HG03439 (cell line): ENCODE measurements around the gene CES2.
"Not testable (repeated sequence)": the region's sequence is repeated elsewhere in the genome, so short reads cannot be mapped to it uniquely, and the experiment has no call there.

Experiments used
- ATAC-seq: cut with Tn5 transposase; IDR thresholded peaks from one replicate; pipeline ENCODE4 v1.9.1; 2021; ENCODE audit warnings: mild to moderate bottlenecking, moderate library complexity; ENCODE audit not compliant: unreplicated experiment

The CES2 gene

DNA sequence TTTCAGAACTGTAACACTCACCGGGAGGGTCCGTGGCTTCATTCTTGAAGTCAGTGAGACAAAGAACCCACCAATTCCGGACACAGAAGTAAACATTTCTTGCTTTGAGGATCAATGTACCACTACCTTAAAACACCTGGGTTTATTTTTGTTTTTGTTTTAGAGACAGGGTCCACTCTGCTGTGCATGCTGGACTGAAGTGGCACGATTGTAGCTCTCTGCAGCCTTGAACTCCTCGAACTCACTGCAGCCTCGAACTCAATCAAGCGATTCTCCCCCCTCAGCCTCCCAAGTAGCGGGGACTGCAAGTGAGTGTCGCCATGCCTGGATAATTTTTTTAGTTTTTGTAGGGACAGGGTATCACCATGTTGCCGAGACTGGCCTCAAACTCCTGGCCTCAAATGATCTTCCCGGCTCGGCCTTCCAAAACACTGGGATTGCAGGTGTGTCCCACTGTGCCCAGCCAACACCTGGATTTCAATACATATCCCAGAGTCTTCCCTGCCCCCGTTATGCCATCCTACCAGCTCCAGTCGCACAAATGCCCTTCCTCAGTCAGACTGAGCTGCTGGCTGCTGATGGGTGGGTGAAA, 40.1 kb downstream of the CES2 start:
- ATAC-seq, result no peak

DNA sequence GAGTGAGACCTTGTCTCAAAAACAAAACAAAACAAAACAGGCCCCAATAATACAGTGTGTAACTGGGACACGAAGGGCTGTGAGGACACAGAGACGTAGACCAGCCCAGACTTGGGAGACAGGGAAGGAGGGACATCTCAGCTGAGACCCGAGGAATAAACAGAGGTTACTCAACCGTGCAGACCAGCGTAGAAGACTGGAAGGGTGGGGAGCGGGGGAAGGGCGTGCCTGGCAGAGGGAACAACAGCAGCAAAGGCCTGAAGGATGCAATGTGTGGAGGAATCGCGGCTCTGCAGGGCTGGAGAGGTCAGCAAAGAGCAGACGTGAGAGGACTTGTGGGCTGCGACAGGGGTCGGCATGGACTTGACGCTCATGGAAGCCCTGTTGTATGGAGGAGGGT, 41.4 kb downstream of the CES2 start:
- ATAC-seq, result no peak

DNA sequence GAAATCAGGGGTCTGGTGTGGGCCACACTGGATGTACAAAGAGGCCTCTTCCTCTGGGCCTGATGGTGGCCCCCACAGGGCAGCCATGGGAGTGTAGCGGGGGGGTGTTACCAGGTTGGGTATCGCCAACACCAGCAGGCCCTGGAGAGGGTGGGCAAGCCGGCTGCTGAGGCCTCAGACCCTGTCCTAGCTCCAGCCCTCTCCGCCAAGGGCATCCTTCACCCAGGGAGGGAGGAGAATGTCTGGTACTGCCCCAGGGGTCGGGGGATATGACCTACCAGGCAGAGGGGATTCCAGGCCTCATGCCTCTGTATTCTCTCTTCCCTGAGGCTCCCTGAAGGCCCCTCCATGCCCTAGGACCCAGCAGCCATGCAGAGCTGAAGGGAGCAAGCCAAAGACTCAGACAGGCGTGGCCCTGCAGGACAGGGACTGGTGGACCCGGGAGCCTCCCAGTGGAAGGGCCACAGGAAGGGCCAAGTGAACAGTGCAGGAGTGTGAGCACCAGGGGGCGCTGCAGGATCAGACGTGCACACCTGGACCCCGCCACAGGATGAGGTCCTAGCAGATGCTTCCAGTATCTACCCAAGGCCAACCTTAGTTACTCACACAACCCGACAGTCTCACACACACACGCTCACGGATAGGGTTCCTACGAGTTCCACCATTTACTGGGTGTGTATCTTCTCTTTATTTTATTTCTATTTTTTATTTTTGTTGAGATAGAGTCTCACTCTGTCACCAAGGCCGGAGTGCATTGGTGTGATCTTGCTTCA, 42.2 kb downstream of the CES2 start:
- no peak for ATAC-seq

DNA sequence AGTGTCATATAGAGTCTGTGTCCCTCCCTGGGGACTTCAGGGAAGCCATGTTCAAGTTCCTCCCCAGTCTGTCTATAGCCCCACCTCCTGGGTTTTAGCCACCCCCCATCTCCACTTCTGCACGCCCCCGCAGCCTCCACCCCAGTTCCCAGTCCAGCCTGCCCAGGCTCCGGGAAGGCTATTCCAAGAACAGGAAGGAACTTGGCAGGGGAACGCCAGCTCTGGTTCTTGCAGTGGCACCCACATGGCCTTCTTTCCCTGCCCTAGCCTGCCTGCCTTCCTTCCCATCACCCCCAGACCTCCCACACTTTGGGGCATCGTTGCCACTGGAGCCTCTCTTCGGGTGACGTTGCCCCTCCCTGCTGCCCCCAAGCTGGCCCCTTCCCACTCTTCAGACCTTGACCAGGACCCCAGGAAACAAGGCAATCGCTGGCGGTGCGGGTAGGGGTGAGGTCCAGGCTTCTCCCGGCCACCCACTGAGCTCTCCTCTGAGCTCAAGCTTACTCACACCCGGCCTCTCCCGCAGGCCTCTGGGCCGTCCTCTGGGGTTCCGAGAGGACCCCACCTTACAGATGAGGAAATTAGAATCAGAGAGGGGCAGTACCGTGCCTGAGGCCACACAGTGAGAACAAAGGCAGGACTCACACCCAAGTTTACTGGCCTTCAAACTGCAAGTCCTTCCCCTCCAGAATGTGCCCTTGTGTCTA, 43.8 kb downstream of the CES2 start:
- ATAC-seq, result no peak

DNA sequence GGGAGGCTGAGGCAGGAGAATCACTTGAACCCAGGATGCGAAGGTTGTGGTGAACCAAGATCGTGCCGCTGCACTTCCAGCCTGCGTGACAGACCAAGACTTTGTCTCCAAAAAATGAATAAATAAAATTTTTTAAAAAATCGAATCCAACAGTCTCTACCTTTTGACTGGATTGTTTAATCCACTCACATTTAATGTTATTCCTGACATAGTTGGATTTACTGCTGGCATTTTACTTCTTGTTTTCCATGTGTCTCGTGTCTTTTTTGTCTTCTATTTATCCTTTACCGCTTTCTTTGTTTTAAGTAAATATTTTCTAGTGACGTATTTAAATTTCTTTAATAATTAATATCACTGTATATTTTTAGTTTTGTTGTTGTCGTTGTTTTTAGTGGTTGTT, 47.7 kb downstream of the CES2 start:
- no peak for ATAC-seq

DNA sequence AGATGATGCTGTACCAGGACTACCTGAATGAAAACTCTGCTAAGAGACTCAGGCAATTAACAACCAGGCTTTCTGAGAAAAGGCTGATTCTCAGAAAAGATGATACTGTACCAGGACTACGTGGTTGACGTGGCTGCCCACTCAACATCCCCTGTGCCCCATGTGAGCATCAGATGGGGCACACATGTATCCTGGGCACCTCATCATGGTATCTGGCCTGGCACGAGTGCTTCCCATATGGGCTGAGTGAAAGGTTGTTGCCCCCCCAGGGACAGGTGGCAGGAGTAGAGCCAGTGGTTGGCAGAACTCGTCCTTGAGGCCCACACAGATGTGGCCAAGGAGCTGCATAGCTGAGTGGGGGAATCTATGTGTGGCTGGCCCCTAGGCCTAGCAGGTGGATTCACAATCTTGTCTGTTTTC, 49.6 kb downstream of the CES2 start:
- no peak for ATAC-seq

DNA sequence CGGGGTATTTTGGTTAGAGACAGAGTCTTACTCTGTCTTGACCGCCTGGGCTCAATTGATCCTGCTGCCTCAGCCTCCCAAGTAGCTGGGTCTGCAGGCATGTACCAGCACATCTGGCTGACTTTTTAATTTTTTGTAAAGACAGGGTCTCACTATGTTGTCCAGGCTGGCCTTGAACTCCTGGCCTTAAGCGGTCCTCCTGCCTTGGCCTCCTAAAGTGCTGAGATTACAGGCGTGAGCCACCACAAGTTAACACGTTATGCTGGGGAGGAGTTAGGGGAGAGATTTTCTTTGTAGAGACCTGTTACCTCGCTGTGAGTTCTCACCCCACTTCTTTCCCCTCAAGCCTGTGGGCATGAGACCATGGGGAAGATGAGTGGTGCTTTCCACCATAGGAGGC, 51.2 kb downstream of the CES2 start:
- ATAC-seq, result no peak

DNA sequence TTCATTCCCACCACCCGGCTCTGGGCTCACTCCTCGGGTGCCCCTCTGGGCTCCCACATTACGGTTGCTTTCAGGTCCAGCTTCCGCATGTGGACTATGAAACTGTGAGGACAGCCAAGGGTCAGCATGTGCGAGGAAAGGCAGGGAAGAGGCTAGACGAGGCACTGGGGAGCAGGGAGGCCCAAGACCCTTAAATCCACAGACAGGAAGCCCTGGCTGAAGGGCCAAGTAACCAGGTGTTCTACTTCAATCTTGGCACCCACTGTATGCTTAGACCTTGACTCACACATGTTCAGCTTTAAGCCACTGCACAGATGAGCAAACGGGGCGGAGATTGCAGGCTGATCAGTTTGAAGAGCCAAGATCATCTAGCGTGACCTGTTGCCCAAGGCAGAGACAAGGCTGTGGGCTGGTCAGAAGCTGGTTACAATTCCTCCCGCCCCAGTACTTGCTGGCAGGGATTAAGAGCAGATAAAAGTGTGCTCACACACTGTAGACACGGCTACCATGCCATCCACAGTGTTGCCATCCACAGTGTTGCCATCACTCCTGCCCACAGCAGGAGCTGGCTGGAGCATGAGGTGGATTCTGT, 53.0 kb downstream of the CES2 start, which contains the start of gene CES4A:
CES4A (plus strand) TSS at position 393 of the 592 bp plus-strand sequence; CDS start at position 577, 184 bp downstream.
- no peak for ATAC-seq

DNA sequence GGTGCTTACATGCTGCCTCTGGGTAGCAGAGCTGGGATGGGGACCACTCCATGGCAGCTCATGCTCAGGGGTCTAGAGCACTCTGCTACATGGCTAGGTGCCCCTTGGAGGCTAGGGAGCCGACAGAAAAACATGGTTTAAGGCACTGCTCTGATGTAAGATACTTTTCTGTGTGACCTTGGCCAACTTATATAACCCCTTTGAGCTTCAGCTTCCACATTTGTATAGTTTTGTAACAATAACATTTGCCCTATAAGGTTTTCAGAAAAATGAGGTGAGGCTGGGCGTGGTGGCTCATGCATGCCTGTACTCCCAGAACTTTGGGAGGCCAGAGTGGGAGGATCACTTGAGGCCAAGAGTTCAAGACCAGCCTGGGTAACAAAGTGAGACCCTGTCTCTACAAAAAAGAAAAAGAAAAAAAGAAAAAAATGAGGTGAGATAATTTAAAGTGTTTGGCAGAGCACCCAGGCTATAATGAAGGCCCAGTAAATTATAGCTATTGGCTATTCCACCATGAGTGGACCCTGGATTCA, 56.3 kb downstream of the CES2 start:
- ATAC-seq, result no peak

DNA sequence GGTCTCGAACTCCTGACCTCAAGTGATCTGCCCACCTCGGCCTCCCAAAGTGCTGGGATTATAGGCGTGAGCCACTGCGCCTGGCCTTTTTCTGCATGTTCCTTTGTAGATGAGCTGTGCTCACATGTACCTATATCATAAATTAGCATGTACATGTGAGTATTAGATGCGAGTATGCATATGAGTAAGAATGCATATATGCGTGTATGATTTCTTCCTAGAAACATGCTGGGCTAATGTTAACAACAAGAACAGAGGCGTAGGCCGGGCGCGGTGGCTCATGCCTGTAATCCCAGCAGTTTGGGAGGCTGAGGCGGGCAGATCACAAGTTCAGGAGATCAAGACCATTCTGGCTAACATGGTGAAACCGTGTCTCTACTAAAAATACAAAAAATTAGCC, 58.2 kb downstream of the CES2 start:
- ATAC-seq, result not testable (repeated sequence)
